Thyroid gland (tissue), 4 donors: ENCODE measurements around the gene MRPL32. TPM values are rescaled to one million over a fixed set of nuclear protein-coding genes. Genes with fewer than 3 reads are reported as not detected.

Experiments used
- DNase-seq, 2 donors: peaks; one replicate each; pipeline ENCODE4 v3.0.0-alpha.2; 2019
- H3K27ac ChIP-seq, 3 donors: fragments of 200-600 bp; sonication (generic); 1 replicate in 2 of 3; 2 replicates in 1 of 3; pipeline ENCODE4 v1.5.1; 2016 to 2019; ENCODE audit warnings: mild to moderate bottlenecking in 1 of 3, moderate library complexity in 1 of 3
- H3K27me3 ChIP-seq: fragments of 200-600 bp; sonication (generic); one replicate; pipeline ENCODE4 v1.5.1; 2019
- H3K36me3 ChIP-seq, 2 donors: fragments of 200-600 bp; sonication (generic); one replicate each; pipeline ENCODE4 v1.5.1; 2016 to 2019
- H3K4me1 ChIP-seq, 2 donors: fragments of 200-600 bp; sonication (generic); one replicate each; pipeline ENCODE4 v1.5.1; 2017 to 2019
- H3K4me3 ChIP-seq, 3 donors: fragments of 200-600 bp; sonication (generic); replicated peaks in 1 of 3; 1 replicate in 2 of 3; 2 replicates in 1 of 3; pipeline ENCODE4 v1.5.1; 2016; ENCODE audit warnings: mild to moderate bottlenecking in 1 of 3
- H3K9me3 ChIP-seq: fragments of 200-600 bp; sonication (generic); one replicate; pipeline ENCODE4 v1.5.1; 2017
- POLR2A ChIP-seq, 2 donors: fragments of 450-650 bp; IDR thresholded peaks; one replicate each; pipeline ENCODE4 v1.6.1; 2017; ENCODE audit warnings: antibody characterized with exemption in 2 of 2, mild to moderate bottlenecking in 2 of 2, moderate library complexity in 1 of 2
- WGBS, 2 donors: methylation state at CpG; one replicate each; pipeline ENCODE4 v1.1.5; 2017; 5-methylcytosine and 5-hydroxymethylcytosine counted together
- intact Hi-C: fragments of 100-400 bp; cut with DNase I; formaldehyde crosslinking; loops from one replicate; pipeline ENCODE4 v1.15.1; 2023
- total RNA-seq, 4 donors: library from RNA; depleted of rRNA; stranded (reverse); fragments of >200 nt; gene quantifications; one replicate each; pipeline ENCODE4 v1.2.3, GENCODE V29; 2016
- TF ChIP-seq, protein P1 (sequence below), 6 experiments: fragments of 200-600 bp in 3 of 6; fragments of 450-650 bp in 3 of 6; sonication (generic) in 3 of 6; IDR thresholded peaks; one replicate each; pipeline ENCODE4 v1.5.1; 2016 to 2019; ENCODE audit warnings: antibody characterized with exemption in 6 of 6, mild to moderate bottlenecking in 2 of 6, inconsistent platforms in 1 of 6, moderate library complexity in 1 of 6

The MRPL32 gene
- total RNA-seq, 4 donors from 2014 or later: 49.4 to 68.7 (median 56.9) TPM

DNA sequence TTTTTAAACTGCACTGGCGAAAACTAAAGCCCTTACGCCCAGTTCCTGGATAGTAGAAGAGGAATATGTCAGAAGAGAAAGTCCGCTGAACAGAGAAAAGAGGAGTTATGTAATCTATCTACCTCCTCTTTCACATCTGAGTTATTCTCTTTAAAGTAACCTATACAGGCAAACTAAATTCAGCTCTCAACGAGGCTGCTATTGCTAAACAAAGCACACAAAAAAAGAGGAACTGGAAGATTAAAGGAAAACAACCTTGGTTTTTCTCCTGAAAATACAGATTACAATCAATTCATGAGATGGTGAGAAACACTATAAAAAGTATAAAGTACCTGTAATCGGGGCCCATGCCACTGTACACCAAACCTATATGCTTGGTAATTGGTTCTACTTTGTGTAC, 6.0 kb upstream of the MRPL32 start:
- H3K27ac ChIP-seq: no peak overlapping the region
- TF ChIP-seq POLR2A (IDR thresholded peaks at IDR 0.05): no peak
- TF ChIP-seq, protein P1, sequence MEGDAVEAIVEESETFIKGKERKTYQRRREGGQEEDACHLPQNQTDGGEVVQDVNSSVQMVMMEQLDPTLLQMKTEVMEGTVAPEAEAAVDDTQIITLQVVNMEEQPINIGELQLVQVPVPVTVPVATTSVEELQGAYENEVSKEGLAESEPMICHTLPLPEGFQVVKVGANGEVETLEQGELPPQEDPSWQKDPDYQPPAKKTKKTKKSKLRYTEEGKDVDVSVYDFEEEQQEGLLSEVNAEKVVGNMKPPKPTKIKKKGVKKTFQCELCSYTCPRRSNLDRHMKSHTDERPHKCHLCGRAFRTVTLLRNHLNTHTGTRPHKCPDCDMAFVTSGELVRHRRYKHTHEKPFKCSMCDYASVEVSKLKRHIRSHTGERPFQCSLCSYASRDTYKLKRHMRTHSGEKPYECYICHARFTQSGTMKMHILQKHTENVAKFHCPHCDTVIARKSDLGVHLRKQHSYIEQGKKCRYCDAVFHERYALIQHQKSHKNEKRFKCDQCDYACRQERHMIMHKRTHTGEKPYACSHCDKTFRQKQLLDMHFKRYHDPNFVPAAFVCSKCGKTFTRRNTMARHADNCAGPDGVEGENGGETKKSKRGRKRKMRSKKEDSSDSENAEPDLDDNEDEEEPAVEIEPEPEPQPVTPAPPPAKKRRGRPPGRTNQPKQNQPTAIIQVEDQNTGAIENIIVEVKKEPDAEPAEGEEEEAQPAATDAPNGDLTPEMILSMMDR (IDR thresholded peaks at IDR 0.05): no peak
- H3K4me3 ChIP-seq: no peak overlapping the region
- intact Hi-C loops: no loop called here
- 85 to 94% methylated on average over 5 of the region's 5 CpGs for WGBS, 2 donors
- H3K27me3 ChIP-seq: no peaks in the 10 kb centered on the region
- H3K36me3 ChIP-seq: peaks cover 36 to 48% of the 10 kb centered on the region in 2 donors
- H3K9me3 ChIP-seq: no peaks in the 10 kb centered on the region
- peaks cover 17 to 18% of the 10 kb centered on the region in 2 donors for H3K4me1 ChIP-seq
- DNase-seq: no peak

DNA sequence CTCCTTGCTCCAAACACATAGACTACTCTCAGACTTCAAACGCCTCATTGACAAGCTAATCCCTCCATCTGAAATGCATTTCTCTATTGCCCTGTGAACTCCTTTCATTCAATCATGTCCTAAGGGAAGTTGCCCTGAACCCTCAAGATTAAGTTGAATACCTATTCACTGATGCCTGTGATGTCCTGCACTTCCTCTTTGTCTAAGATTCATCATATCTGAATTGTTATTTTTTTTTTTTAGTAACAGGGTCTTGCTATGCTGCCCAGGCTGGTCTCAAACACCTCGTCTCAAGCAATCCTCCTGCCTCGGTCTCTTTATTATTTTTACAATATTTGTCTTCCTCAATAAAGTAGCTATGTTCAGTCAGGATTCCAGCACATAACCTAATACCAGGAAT, 3.4 kb upstream of the MRPL32 start:
- DNase-seq: no peak
- TF ChIP-seq, protein P1 (IDR thresholded peaks at IDR 0.05): no peak
- H3K4me1 ChIP-seq: peaks cover 23 to 25% of the 10 kb centered on the region in 2 donors
- no peak overlapping the region for H3K27ac ChIP-seq
- intact Hi-C loops: no loop called here
- no peaks in the 10 kb centered on the region for H3K27me3 ChIP-seq
- H3K9me3 ChIP-seq: no peaks in the 10 kb centered on the region
- WGBS, 2 donors: 58 to 63% methylated on average over 3 of the region's 3 CpGs
- H3K36me3 ChIP-seq: peaks cover 21 to 27% of the 10 kb centered on the region in 2 donors
- H3K4me3 ChIP-seq: no peak overlapping the region

- Histone ChIP-seq H3K27ac (no peak overlapping the region), H3K9me3 (no peaks in the 10 kb centered on the region), H3K27me3 (no peaks in the 10 kb centered on the region), H3K4me3 (no peak overlapping the region), H3K36me3 (peaks cover 15 to 20% of the 10 kb centered on the region in 2 donors), H3K4me1 (peaks cover 27% of the 10 kb centered on the region in 2 donors)
- TF ChIP-seq, protein P1 (IDR thresholded peaks at IDR 0.05): no peak
- no peak for TF ChIP-seq POLR2A (IDR thresholded peaks at IDR 0.05)
- DNase-seq: no peak
- intact Hi-C loops: no loop called here
- 57 to 60% methylated on average over 3 of the region's 3 CpGs for WGBS, 2 donors
Observed at GRCh38 chr7:42929449-42929848, 2.7 kb upstream of the MRPL32 start.

GRCh38 chr7:42930889-42931288, 1.3 kb upstream of the MRPL32 start:
- Histone ChIP-seq H3K36me3 (peaks cover 20 to 26% of the 10 kb centered on the region in 2 donors), H3K9me3 (no peaks in the 10 kb centered on the region), H3K27ac (no peak overlapping the region), H3K4me3 (peak overlapping the region in 2 of 3 donors; percentile 57 to 98), H3K4me1 (peaks cover 27 to 28% of the 10 kb centered on the region in 2 donors), H3K27me3 (no peaks in the 10 kb centered on the region)
- WGBS, 2 donors: 11 to 16% methylated on average over 5 of the region's 5 CpGs
- DNase-seq: no peak
- TF ChIP-seq POLR2A (IDR thresholded peaks at IDR 0.05): no peak
- TF ChIP-seq, protein P1 (IDR thresholded peaks at IDR 0.05): no peak
- intact Hi-C loops: no loop called here

GRCh38 chr7:42931447-42931833, 736 bp upstream of the MRPL32 start:
- H3K9me3 ChIP-seq: no peaks in the 10 kb centered on the region
- no peaks in the 10 kb centered on the region for H3K27me3 ChIP-seq
- H3K4me3 ChIP-seq: peak overlapping the region; percentile 57 to 98 (median 77)
- H3K4me1 ChIP-seq: peaks cover 27 to 28% of the 10 kb centered on the region in 2 donors
- peaks cover 20 to 25% of the 10 kb centered on the region in 2 donors for H3K36me3 ChIP-seq
- no peak for DNase-seq
- intact Hi-C loops: no loop called here
- TF ChIP-seq POLR2A (IDR thresholded peaks at IDR 0.05): no peak
- TF ChIP-seq, protein P1 (IDR thresholded peaks at IDR 0.05): no peak
- 0 to 1% methylated on average over 12 of the region's 12 CpGs for WGBS, 2 donors
- H3K27ac ChIP-seq: peak overlapping the region; percentile 48 to 66 (median 50)
